GM21390 (cell line): Measurements from ENCODE around the gene RNU5B-1.
"Not testable (repeated sequence)": the region's sequence is repeated elsewhere in the genome, so short reads cannot be mapped to it uniquely, and the experiment has no call there.

Experiments
- ATAC-seq: cut with Tn5 transposase; IDR thresholded peaks from one replicate; pipeline ENCODE4 v1.9.1; 2021; ENCODE audit not compliant: unreplicated experiment

RNU5B-1 gene

GRCh38 chr15:65339920-65340319, 35.4 kb downstream of the RNU5B-1 start:
- no peak for ATAC-seq

GRCh38 chr15:65342493-65342892, 38.0 kb downstream of the RNU5B-1 start:
- no peak for ATAC-seq

GRCh38 chr15:65343374-65343981, 39.0 kb downstream of the RNU5B-1 start:
- no peak for ATAC-seq

GRCh38 chr15:65344214-65344913, 39.9 kb downstream of the RNU5B-1 start:
- no peak for ATAC-seq

- no peak for ATAC-seq
Observed at GRCh38 chr15:65344914-65345275, 40.4 kb downstream of the RNU5B-1 start.

GRCh38 chr15:65346856-65347598, 42.5 kb downstream of the RNU5B-1 start:
- no peak for ATAC-seq

GRCh38 chr15:65347756-65348155, 43.3 kb downstream of the RNU5B-1 start:
- not testable (repeated sequence) for ATAC-seq

- no peak for ATAC-seq
Observed at GRCh38 chr15:65349338-65349737, 44.9 kb downstream of the RNU5B-1 start.

- not testable (repeated sequence) for ATAC-seq
Observed at GRCh38 chr15:65351972-65352371, 47.5 kb downstream of the RNU5B-1 start.
